Measurements from ENCODE around the gene ACTR2.

- TF ChIP-seq CTCF (IDR thresholded peaks at IDR 0.05; ENCODE audit: insufficient read depth, low read length, poor library complexity, severe bottlenecking): no peak
- TF ChIP-seq EZH2phosphoT487 (conservative IDR thresholded peaks at IDR 0.05; ENCODE audit: low read length): no peak
These were observed 70.5 kb downstream of the ACTR2 start for GRCh38 chr2:65298089-65298488.

Measured in SU-DHL-6 (cell line).